Endothelial cell (in vitro differentiated cells): ENCODE measurements around the gene SLC51B. TPM values are rescaled to one million over a fixed set of nuclear protein-coding genes. Genes with fewer than 3 reads are reported as not detected.

Experiments used
- DNase-seq: peaks from one replicate; pipeline ENCODE4 v3.0.0; 2021; ENCODE audit warnings: low spot score
- H3K27ac Mint-ChIP-seq: one replicate; pipeline ENCODE4 v1.8.0; 2021; ENCODE audit warnings: mixed read lengths, inconsistent platforms; ENCODE audit not compliant: unreplicated experiment
- H3K27me3 Mint-ChIP-seq: one replicate; pipeline ENCODE4 v1.8.0; 2021; ENCODE audit warnings: mild to moderate bottlenecking, moderate library complexity, mixed read lengths, inconsistent platforms; ENCODE audit not compliant: unreplicated experiment
- H3K36me3 Mint-ChIP-seq: one replicate; pipeline ENCODE4 v1.8.0; 2021; ENCODE audit warnings: mild to moderate bottlenecking, low read depth, mixed read lengths, inconsistent platforms; ENCODE audit not compliant: unreplicated experiment
- H3K4me1 Mint-ChIP-seq: one replicate; pipeline ENCODE4 v1.8.0; 2021; ENCODE audit warnings: mild to moderate bottlenecking, mixed read lengths, inconsistent platforms; ENCODE audit not compliant: unreplicated experiment
- H3K4me3 Mint-ChIP-seq: one replicate; pipeline ENCODE4 v1.8.0; 2021; ENCODE audit warnings: mild to moderate bottlenecking, mixed read lengths, inconsistent platforms; ENCODE audit not compliant: unreplicated experiment
- H3K9me3 Mint-ChIP-seq: one replicate; pipeline ENCODE4 v1.8.0; 2021; ENCODE audit warnings: mixed read lengths, inconsistent platforms; ENCODE audit not compliant: unreplicated experiment
- CTCF ChIP-seq: fragments of 200-600 bp; sonication (generic); IDR thresholded peaks from one replicate; pipeline ENCODE4 v1.5.0; 2021; ENCODE audit warnings: antibody characterized with exemption; ENCODE audit not compliant: unreplicated experiment
- total RNA-seq: library from RNA; stranded (reverse); fragmentation: NEBNext Ultra II Directional; extraction: Animal tissue kit (Norgen Biotek cat#: 25700); gene quantifications from one replicate; pipeline ENCODE4 v1.2.1, GENCODE V29; 2021; ENCODE audit not compliant: unreplicated experiment

The SLC51B gene
- total RNA-seq, 1 donor from 2014 or later, result not detected

GRCh38 chr15:65085990-65086679, 40.9 kb downstream of the SLC51B start:
- H3K27me3 Mint-ChIP-seq, result peaks cover 7% of the 10 kb centered on the region
- DNase-seq, result peak; percentile 60
- TF ChIP-seq CTCF, result peak; percentile 50
- H3K36me3 Mint-ChIP-seq, result no peaks in the 10 kb centered on the region
- no peak overlapping the region for H3K27ac Mint-ChIP-seq
- no peak overlapping the region for H3K4me3 Mint-ChIP-seq
- H3K4me1 Mint-ChIP-seq, result peaks cover 22% of the 10 kb centered on the region
- H3K9me3 Mint-ChIP-seq, result no peaks in the 10 kb centered on the region

GRCh38 chr15:65086680-65087111, 41.5 kb downstream of the SLC51B start:
- no peak overlapping the region for H3K4me3 Mint-ChIP-seq
- peaks cover 22% of the 10 kb centered on the region for H3K4me1 Mint-ChIP-seq
- H3K27me3 Mint-ChIP-seq, result peaks cover 7% of the 10 kb centered on the region
- no peak overlapping the region for H3K27ac Mint-ChIP-seq
- no peaks in the 10 kb centered on the region for H3K36me3 Mint-ChIP-seq
- TF ChIP-seq CTCF, result peak; percentile 21
- H3K9me3 Mint-ChIP-seq, result no peaks in the 10 kb centered on the region
- DNase-seq, result no peak

- Mint-ChIP-seq H3K4me3 (no peak overlapping the region), H3K27ac (no peak overlapping the region), H3K27me3 (peaks cover 7% of the 10 kb centered on the region), H3K9me3 (no peaks in the 10 kb centered on the region), H3K36me3 (no peaks in the 10 kb centered on the region), H3K4me1 (peaks cover 20% of the 10 kb centered on the region)
- TF ChIP-seq CTCF, result no peak
- no peak for DNase-seq
Measured at GRCh38 chr15:65087411-65087810, 42.2 kb downstream of the SLC51B start.

GRCh38 chr15:65087873-65088642, 42.9 kb downstream of the SLC51B start:
- Mint-ChIP-seq H3K9me3 (no peaks in the 10 kb centered on the region), H3K4me1 (peaks cover 14% of the 10 kb centered on the region), H3K27ac (no peak overlapping the region), H3K4me3 (no peak overlapping the region), H3K36me3 (no peaks in the 10 kb centered on the region), H3K27me3 (peaks cover 4% of the 10 kb centered on the region)
- DNase-seq, result no peak
- TF ChIP-seq CTCF, result no peak

- DNase-seq, result no peak
- no peaks in the 10 kb centered on the region for H3K9me3 Mint-ChIP-seq
- H3K27ac Mint-ChIP-seq, result no peak overlapping the region
- peaks cover 9% of the 10 kb centered on the region for H3K4me1 Mint-ChIP-seq
- H3K4me3 Mint-ChIP-seq, result no peak overlapping the region
- TF ChIP-seq CTCF, result no peak
- peaks cover 3% of the 10 kb centered on the region for H3K27me3 Mint-ChIP-seq
- H3K36me3 Mint-ChIP-seq, result no peaks in the 10 kb centered on the region
Measured at GRCh38 chr15:65088643-65089021, 43.4 kb downstream of the SLC51B start.
